ENCODE results near the gene LRRC8D. TPM values are rescaled to one million over a fixed set of nuclear protein-coding genes. Genes with fewer than 3 reads are reported as not detected.

The LRRC8D gene
- total RNA-seq, 1 donor from 2014 or later: 31.4 TPM

DNA sequence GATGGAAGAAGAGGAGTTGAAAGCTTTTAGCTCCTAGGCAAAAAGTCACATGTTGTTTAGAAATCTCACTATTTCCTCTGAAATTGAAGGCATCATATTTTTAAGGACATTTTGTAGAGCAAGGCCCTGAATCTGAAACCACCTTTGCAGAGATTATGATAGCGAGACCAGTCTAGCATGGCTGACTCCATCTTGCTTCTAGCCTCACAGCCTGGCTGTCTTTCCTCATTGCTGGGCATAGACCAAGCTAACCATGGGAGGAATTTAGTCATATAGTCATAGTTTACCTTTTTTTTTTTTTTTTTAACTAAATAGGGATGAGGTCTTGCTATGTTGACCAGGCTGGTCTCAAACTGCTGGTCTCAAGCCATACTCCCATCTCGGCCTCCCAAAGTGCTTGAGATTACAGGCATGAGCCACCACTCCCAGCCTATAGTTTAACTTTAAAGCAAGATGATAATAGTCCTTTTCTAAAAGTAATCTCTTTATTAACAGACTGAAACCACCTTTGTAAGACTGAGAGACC lies 131.8 kb downstream of the LRRC8D start:
- FAIRE-seq: no peak
- DNase-seq (ENCODE audit: low spot score in 2 of 2): no peak

DNA sequence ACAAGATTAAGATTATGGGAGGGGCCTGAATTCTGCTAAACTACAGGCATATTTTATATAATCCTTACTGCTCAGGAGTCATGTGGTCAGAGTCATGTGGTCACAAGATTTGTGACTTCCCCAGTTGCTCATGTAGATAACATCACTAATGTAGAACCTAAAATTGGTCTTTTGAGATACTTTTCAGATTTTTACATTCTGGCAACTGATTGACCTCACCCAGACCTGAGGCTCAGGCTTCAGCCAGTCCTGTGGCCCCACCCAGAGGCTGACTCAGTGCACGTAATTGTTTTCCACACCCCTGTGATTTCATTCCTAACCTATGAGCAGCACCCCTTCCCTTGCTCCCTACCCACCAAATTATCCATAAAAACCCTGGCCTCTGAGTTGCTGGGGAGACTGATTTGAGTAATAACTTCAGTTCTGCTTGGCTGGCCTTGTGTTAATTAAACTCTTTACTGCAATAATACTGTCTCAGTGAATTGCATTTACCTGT lies 132.3 kb downstream of the LRRC8D start:
- no peak for DNase-seq (ENCODE audit: low spot score in 2 of 2)
- no peak for FAIRE-seq

DNA sequence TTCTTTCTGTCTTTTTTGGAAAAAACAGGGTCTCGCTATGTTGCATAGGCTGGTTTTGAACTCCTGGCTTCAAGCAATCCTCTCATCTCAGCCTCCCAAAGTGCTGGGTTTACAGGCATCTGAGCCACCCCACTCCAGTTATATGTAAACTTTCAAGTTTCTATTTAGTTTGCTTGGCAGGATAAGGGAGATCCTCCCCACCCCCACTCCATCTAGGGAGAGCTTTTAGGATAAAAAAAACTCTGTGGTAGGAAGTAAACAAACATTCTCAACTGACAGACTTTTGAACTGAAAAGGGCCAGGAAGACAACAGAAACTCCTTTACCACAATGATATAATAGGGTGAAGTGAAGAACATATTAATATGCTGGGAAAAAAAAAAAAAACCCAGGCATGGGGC lies 133.1 kb downstream of the LRRC8D start:
- DNase-seq (ENCODE audit: low spot score in 2 of 2) (no peak), FAIRE-seq (no peak)

DNA sequence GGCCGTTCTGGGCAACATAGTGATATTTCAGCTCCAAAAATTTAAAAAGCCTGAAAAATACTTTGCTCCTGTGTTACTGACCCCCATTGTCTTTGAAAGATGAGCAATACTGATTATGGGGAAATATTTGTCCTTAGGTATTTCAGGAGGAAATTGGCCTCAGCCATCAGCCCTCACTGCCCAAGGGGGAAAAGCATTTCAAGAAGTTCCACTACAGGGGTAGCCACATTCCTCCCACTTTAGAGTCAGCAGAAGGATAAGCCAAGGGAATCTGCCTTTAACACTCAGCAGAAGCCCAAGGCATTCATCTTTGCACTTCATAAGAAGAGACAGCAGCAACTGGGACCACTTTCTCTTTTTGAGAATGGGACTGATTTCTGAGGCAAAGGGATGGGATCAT lies 133.6 kb downstream of the LRRC8D start:
- no peak for FAIRE-seq
- no peak for DNase-seq (ENCODE audit: low spot score in 2 of 2)

DNA sequence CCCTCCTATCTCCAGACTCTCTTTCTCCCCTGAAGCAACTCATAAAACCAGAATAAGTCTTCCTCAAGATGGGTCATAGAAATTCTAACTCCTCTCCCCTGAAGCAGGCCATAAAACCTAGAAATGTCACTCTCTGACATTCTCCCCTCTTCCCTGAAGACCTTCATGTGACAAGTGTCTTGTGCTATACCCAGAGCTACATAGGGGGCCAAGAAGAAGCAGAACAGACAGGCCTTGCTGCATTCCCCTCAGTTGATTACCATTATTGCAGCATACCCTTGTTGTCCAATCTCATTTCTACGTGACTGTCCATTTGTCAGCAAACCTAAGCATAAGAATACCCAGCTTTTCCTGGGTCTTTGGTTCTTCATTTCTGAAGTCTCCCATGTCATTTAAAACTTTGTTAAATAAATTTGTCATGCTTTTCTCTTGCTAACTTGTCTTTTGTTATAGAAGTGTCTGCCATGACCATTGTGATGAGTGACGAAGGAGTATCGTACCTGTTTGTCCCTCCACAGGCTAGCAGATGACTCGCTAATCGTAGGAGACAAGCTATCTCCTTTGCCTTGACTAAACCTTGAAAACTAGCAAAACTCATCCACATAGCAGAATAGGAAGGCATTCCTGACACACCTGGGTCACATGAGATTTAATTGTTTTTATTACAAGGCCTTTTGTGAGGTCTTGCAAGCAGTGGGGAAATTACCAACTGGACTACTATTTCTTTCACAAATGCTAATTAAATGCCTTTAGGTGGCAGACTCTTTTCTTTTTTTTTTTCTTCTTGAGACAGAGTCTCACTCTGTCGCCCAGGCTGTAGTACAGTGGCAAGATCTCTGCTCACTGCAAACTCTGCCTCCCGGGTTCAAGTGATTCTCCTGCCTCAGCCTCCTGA lies 134.7 kb downstream of the LRRC8D start:
- FAIRE-seq (no peak), DNase-seq (ENCODE audit: low spot score in 2 of 2) (no peak)

DNA sequence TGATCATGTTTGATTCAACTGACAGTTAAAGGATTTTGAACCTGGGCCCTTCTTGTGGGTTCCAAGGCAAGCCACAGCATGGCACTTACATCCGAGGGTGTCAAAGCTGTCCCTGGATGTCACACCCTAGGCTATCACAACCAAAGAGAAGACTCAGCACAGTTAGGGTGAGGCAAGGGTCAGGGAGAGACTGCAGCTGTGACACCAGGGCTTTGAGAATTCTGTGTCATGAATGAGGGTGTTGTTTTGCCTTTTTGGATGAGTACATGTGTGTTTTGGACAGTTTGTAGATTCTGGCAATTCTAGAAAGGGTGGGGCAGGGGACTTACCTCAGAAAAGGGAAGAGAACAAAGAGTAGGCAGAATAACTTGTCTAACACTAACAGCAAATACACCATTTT lies 136.3 kb downstream of the LRRC8D start:
- FAIRE-seq: no peak
- DNase-seq (ENCODE audit: low spot score in 2 of 2): no peak

DNA sequence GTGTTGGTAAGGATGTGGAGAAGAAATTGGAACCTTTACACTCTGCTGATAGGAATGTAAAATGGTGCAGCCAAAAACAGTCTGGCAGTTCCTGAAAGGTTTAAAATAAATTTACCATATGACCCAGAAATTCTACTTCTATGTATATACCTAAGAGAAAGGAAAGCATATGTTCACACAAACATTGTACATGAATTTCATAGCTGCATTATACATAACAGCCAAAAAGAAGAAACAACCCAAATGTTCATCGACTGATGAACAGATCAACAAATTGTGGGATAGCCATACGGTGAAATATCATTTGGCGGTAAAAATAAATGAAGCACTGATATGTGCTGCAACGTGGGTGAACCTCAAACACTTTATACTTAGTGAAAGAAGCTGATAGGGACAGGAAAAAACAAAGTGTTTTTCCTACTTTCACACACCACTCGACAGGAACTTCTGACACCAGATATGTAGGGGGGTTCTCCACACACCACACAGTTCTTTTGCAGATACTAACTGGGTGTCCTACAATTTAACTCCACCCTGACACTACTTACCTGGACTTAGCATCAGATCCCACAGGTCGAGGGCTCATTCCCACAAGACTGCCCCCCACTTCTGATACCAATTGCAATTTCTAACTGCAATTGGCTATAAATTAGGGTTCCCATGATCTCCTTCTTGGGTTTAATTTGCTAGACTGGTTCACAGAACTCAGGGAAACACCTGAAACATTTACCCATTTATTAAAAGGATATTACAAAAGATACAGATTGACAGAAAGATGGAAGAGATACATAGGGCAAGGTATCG lies 138.2 kb downstream of the LRRC8D start:
- FAIRE-seq (no peak), DNase-seq (ENCODE audit: low spot score in 2 of 2) (no peak)

DNA sequence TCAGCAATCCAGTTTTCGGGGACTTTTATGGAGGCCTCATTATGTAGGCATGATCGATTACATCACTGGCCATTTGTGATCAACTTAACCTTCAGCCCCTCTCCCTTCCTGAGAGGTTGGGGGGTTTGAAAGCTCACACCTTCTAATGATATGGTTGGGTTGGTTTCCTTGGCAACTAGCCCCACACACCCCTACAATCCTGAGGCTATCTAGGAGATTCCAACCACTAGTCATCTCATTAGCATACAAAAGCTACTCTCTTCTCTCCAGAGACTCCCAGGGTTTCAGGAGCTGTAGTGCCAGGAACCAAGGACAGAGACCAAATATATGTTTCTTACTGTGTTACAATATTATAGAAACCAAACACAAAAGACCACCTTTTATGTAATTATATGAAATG lies 138.9 kb downstream of the LRRC8D start:
- FAIRE-seq (no peak), DNase-seq (ENCODE audit: low spot score in 2 of 2) (no peak)

DNA sequence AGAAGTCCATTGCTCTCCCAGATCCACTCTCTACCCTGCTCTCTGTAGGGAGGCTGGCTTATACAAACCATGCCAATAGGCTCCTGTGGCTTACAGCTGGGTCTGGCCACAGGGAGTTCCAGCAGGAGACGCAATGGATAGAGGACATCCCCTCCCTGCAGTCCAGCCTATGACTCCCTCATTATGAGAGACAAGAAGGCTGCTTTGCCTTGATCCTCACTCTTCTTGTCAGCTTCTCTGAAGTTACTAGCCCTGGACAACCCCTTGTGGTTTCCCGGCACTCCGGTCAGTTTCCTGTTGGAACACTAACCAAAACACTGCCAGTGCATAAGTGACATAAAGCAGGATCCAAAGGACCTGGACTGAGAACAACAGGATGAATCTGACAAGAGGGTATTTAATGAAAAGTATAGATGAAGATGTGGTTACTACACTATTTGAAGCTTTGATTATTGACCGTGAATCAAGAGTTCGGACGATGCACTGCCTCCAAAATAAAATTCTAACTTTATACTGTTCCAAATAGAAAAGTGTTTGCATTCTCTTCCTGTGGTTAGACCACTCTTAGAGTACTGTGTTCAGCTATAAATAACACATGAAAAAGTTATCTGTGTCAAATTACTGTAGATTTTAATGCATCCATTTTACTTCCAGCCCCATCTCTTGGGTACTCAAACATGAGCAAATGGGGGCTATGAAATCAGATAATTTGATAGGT lies 141.4 kb downstream of the LRRC8D start:
- DNase-seq (ENCODE audit: low spot score in 2 of 2) (no peak), FAIRE-seq (no peak)

DNA sequence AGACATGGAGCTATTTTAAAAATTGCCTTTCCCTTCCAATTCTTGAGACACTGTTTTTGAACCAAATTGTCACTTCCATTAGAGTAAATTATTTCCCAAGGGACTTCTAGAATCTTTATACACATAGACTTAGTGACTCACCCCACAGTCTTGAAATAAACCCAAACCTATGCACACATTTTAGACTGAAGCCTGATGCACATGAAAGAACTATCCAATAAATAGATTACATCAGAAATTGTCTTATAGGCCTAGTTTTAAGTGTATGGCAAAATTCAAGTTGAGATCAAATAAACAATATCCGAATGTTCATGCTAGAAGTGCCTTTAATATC lies 141.9 kb downstream of the LRRC8D start:
- FAIRE-seq: no peak
- no peak for DNase-seq (ENCODE audit: low spot score in 2 of 2)

DNA sequence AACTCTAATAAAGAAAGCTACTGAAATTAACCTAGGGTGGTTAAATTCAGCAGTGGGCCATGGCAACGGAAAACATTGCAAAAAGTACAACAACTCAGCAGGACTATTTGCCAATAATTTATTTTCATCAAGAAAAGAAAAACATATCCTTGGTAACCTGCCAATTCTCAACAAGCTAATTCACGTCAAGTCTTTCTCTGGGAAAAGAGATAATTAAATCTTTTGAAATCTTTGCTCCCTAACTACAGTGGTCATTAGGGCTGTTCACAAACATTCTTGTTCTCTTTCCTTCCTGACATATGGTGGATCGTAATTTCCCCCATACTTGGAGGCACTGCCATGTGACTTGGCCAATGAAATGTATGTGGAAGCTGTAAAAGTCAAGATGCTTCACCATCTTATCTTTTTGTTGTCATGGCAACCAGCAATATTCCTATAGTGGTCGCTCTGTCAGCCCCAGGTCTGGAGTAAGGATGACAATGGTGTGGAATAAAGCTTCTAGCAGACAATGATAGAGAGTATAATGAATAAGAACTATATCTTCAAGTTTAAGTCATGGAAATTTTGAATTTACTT lies 144.4 kb downstream of the LRRC8D start:
- DNase-seq (ENCODE audit: low spot score in 2 of 2) (no peak), FAIRE-seq (no peak)

DNA sequence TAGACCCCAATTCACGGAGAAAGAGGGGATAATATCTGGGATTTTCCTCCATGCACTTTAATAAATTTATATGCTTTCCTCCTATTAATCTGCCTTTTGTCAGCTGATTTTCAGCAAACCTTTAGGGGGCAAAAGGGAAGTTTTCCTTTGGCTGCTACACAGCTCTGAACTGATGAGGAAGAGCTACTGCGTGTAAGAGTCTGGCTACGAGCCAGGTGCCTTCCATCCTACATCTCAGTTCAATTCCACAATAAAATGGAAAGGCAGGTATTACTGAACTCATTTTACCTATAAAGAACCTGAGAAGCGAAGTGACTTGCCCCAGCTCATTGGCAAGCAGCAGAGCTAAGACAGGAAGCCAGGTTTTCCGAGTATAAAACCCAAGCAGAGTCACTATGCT lies 145.8 kb downstream of the LRRC8D start:
- FAIRE-seq: no peak
- no peak for DNase-seq (ENCODE audit: low spot score in 2 of 2)

DNA sequence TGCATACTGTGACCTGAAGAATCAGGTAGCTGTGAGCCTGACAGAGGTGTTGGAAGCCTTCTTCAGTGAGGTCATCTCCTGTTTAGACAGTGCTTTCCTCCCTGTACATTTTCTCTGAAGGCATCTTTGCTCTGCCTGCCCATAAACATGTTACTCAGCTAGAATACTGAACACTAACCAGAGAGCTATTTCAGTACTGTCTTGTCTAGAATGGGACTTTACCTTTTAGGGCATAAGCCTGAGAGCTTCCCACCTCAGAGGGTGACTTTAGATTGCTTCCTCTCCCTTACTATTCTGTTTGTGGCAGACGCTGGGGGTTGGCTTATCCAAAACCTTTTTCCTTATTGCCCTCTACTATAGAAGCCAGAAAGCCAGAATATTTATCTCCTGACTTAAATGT lies 150.8 kb downstream of the LRRC8D start:
- DNase-seq (ENCODE audit: low spot score in 2 of 2) (no peak), FAIRE-seq (no peak)

DNA sequence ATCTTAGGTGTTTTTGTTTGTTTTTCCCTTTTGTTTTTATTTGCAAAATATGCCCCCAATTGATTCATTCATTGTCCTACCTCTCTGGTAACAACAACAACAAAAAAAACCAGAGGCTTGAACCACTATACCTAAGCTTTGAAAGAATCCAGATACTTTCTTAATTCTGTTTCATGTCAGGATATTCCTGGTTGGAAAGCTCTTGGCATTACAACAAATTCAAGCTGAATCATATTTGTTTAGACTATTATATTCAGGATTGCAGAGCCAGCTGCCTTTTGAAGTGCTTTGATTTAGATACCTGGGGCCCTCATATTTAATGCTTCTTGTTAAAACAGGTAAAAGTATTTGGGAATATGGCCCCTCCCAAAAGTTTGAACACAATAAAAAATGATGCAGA lies 151.2 kb downstream of the LRRC8D start:
- no peak for DNase-seq (ENCODE audit: low spot score in 2 of 2)
- no peak for FAIRE-seq

DNA sequence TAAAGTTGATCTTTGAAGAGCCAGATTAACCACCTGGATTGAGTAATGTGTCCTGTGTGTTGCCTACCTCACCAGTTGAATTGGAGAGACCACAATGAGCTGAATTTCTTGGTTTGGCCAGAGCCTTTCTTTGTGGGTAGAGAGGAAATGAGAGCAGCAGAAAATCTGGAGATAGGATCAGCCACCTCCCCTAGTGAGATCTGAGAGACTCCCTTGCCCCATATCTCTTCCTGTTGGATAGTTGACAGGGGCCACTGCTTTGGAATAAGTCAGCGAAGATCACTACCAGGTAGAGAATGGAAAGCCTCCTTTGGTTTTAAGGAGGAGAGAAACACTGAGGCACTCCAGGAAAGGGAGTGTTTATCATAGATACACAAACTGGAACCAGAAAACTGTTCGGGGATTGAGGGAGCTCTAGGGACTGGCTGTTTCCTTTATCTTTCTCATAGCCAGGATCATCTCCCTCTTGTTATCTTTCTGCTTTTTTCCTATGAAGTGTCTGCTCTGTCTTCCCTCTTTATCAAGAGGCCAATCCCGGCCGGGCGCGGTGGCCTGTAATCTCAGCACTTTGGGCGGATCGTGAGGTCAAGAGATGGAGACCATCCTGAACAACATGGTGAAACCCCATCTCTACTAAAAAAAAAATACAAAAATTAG lies 152.8 kb downstream of the LRRC8D start:
- FAIRE-seq: no peak

DNA sequence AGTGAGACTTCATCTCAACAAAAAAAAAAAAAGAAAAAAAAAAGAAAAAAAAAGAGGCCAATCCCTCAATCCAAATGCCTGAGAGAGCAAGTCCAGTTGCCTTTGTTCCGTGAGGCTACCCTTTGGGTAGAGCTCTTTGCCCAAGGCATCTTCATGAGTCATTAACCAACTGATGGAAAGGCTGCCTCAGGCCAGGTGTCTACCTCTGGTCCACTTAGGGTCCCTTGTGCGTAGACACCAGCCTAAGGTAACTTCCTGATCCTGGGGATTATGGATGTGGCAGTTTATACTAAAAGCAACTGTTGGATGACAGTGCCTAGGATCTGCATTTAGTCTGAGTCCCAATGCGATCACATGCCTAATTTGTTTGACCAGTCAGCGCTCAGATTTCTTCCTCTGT lies 153.4 kb downstream of the LRRC8D start:
- FAIRE-seq: no peak

More for the DNA sequence above, 152.8 kb downstream of the LRRC8D start:
- DNase-seq (ENCODE audit: low spot score in 2 of 2): no peak

DNA sequence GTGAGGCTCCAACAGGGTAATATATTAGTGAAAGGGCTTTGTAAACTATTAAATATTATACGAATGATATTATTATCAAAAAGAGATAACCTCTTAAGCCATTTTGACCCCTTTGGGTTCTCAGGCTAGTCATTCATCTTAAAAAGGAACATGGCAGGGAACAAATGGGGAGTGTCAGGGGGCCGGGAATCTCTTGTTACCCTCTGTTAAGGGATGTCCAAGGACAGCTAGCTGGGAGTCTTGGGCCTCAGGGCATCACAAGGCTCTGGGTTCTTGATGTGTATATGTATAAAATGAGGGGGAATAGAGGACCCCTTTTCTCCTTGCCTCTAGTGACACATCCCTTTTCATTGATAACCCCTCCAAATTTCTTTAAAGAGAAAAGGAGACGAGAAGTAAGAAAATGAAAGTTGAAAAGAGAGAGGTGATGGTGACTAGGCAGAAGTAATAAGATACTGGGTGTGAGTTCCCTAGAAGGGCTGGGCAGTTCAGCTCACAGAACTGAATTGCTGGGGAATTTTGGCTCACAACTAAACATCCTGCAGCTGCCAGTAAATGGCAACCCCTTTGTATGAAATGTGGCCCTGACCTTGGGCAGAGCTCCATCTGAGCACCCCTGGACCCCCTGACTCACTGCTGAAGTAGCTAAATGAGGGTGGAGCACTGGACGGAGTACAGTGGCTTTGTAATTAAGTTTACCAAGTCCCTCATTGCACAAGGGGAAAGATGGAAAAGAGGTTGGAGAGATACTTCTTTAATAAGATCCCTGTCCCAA lies 154.1 kb downstream of the LRRC8D start:
- no peak for FAIRE-seq

More for the DNA sequence above, 153.4 kb downstream of the LRRC8D start:
- no peak for DNase-seq (ENCODE audit: low spot score in 2 of 2)

DNA sequence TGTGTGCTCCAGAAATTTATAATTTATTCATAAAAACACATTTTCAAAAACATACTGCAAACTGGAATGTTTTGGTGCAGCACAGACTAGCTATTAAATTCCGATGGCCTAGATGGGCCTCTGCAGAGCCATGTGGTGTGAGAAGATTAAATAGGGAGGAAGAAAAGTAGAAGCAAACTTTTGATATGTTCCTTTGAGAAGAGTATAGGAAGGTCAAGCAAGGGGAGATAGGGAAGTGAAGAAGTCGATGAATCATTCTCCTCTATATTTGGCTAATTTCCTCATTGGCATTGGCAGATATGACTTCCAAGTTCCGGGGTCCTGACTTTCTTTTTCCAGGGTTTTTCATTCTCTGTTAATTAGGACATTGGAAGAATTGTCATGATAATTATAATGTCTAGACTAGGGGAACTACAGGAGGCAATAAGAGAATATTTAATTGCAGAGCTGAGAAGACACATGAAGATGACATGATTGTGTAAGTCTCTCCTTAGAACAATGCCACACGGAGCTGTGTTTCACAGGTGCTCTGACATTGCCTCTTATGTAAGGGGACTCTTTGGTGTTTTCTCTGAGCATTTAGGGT lies 154.8 kb downstream of the LRRC8D start:
- DNase-seq (ENCODE audit: low spot score in 2 of 2) (no peak), FAIRE-seq (no peak)

More for the DNA sequence above, 154.1 kb downstream of the LRRC8D start:
- DNase-seq (ENCODE audit: low spot score in 2 of 2): no peak

DNA sequence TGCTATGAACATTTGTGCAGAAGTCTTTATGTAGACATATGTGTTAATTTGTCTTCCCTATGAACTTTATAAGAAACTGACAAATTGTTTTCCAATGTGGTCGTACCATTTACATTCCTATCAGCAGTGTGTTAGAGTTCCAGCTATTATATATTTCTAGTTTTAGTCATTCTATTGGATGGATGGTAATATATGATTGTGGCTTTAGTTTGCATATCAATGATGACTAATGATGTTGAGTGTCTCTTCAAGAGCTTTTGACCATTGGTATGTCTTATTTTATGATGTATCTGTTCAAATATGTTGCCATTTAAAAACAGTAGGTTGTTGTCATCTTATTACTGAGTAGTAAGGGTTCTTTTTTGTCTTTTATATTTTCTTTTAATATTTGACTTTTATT lies 157.9 kb downstream of the LRRC8D start:
- FAIRE-seq: no peak
- no peak for DNase-seq (ENCODE audit: low spot score in 2 of 2)
